ENCODE results near the gene EEF2KMT.
"Not testable (repeated sequence)": the region's sequence is repeated elsewhere in the genome, so short reads cannot be mapped to it uniquely, and the experiment has no call there.

The EEF2KMT gene, protein sequence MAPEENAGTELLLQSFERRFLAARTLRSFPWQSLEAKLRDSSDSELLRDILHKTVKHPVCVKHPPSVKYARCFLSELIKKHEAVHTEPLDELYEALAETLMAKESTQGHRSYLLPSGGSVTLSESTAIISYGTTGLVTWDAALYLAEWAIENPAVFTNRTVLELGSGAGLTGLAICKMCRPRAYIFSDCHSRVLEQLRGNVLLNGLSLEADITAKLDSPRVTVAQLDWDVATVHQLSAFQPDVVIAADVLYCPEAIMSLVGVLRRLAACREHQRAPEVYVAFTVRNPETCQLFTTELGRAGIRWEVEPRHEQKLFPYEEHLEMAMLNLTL

GRCh38 chr16:5097470-5098220 lies at the start of gene EEF2KMT:
EEF2KMT (minus strand) TSS chr16:5097795; CDS start chr16:5097739, 56 bp downstream.
- in situ Hi-C loops (cut with HindIII; ENCODE audit: low pct_ligation_motif_present, low sequenced_read_pairs); H3K27me3 ChIP-seq (replicated peaks); H3K36me3 ChIP-seq (replicated peaks): not testable (repeated sequence)
- DNase-seq = peak; percentile 100
- Histone ChIP-seq H3K27ac (peak within 1 kb of the TSS; percentile 58), H3K4me3 (ENCODE audit: low read depth, low read length) (peak within 1 kb of the TSS; percentile 69)

GRCh38 chr16:5144621-5144956 lies 47.0 kb upstream of the EEF2KMT start:
- in situ Hi-C loops (cut with HindIII; ENCODE audit: low pct_ligation_motif_present, low sequenced_read_pairs); H3K27me3 ChIP-seq (replicated peaks); H3K4me3 ChIP-seq (ENCODE audit: low read depth, low read length); H3K27ac ChIP-seq; DNase-seq; H3K36me3 ChIP-seq (replicated peaks): not testable (repeated sequence)

DNA sequence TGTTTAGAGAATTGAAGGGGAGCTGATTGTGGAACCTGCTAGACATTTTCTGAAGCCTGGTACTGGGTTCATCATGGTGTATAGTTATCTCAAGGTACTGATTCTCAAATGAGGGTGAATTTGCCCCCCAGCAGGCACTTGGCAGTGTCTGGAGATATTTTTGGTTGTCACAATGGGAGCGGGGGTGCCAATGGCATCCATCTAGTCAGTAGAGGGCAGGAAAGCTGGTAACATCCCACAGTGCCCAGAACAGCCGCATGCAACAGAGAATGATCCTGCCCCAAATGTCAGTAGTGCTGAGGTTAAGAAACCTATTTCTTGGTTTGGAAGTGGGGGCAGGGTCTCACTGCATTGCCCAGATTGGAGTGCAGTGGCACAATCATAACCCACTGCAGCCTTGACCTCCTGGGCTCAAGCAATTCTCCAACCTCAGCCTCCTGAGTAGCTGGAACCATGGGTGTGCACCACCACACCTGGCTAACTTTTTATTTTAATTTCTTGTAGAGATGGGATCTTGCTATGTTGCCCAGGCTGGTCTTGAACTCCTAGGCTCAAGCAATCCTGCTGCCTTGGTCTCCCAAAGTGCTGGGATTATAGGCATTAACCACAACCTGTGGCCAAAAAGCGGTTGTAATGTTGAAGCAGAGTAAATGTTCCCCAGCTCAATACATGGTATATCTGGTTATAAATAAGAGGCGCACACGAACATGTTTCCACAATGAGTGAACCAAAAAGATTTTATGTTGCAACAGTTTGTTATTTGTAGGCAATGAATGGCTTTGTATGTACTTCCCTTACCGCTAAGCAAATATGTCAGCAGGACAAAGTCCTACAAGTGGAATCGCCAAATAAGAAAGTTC lies 46.4 kb upstream of the EEF2KMT start:
- in situ Hi-C loops (cut with HindIII; ENCODE audit: low pct_ligation_motif_present, low sequenced_read_pairs) = no loop called here
- Histone ChIP-seq H3K27me3 (replicated peaks) (no peaks in the 10 kb centered on the region), H3K36me3 (replicated peaks) (no peaks in the 10 kb centered on the region), H3K4me3 (ENCODE audit: low read depth, low read length) (no peak overlapping the region), H3K27ac (no peak overlapping the region)
- no peak for TF ChIP-seq CTCF (IDR thresholded peaks at IDR 0.05; ENCODE audit: low read depth, low read length, missing control alignments)
- DNase-seq = no peak

DNA sequence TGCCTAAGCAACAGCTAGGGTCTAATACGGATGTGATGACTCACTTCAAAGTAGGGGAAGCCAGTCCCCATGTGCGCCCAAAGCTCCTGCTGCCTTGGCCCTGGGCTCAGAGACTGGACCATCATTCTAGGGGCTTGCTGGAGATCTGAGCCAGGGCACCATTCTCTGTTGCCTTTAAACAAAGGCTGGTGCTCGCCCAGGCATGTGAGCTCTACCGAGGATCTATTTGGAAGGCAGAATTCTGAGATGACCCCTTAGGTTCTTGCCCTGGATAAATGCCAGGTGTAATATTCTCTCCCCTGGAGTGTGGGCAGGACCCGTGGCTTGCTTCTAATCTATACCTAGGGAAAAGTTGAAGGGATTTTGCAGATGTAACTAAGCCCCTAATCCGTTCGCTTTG lies 42.6 kb upstream of the EEF2KMT start:
- H3K27me3 ChIP-seq (replicated peaks); H3K27ac ChIP-seq; DNase-seq; in situ Hi-C loops (cut with HindIII; ENCODE audit: low pct_ligation_motif_present, low sequenced_read_pairs); H3K4me3 ChIP-seq (ENCODE audit: low read depth, low read length); H3K36me3 ChIP-seq (replicated peaks): not testable (repeated sequence)

DNA sequence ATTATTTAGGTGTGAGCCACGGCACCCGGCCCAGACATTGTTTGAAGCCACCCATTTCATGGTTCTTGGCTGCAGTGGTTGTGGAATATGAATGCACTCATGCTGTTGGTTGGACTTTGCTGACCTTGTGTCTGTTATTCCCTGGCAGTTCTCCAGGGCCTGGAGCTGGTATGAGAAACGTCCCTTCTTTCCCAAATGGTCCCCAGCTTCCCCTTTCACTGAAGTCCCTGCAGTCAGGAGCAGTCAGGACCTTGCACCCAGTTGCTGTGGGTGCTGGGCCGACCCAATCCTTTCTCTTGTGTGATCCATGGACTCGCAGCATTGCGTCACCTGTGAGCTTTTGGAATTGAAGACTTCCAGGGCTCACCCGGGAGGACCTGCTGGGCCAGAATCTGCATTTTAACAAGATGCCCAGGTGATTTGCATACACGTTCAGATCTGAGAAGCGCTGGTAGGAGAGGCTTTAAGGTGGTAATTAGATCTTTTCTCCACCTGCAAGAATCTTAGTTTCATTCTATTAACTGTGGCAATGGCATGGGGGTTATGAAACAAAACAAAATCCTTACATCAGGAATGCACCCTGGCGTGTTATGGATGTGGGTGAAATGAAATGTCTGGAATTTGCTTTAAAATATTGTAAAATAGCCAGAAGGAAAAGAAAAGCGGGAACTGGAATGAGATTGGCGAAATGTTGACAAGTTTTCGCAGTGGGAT lies 37.3 kb upstream of the EEF2KMT start:
- DNase-seq; in situ Hi-C loops (cut with HindIII; ENCODE audit: low pct_ligation_motif_present, low sequenced_read_pairs); H3K36me3 ChIP-seq (replicated peaks); H3K27ac ChIP-seq; H3K27me3 ChIP-seq (replicated peaks); H3K4me3 ChIP-seq (ENCODE audit: low read depth, low read length): not testable (repeated sequence)

GRCh38 chr16:5132915-5133600 lies 35.5 kb upstream of the EEF2KMT start:
- H3K4me3 ChIP-seq (ENCODE audit: low read depth, low read length); H3K27me3 ChIP-seq (replicated peaks); H3K36me3 ChIP-seq (replicated peaks); H3K27ac ChIP-seq; in situ Hi-C loops (cut with HindIII; ENCODE audit: low pct_ligation_motif_present, low sequenced_read_pairs); DNase-seq: not testable (repeated sequence)

- DNase-seq; in situ Hi-C loops (cut with HindIII; ENCODE audit: low pct_ligation_motif_present, low sequenced_read_pairs); H3K27me3 ChIP-seq (replicated peaks): not testable (repeated sequence)
These were observed 33.9 kb upstream of the EEF2KMT start for GRCh38 chr16:5131467-5132004.

GRCh38 chr16:5117300-5118087 lies 19.9 kb upstream of the EEF2KMT start:
- in situ Hi-C loops (cut with HindIII; ENCODE audit: low pct_ligation_motif_present, low sequenced_read_pairs); H3K27me3 ChIP-seq (replicated peaks); H3K4me3 ChIP-seq (ENCODE audit: low read depth, low read length); H3K36me3 ChIP-seq (replicated peaks); H3K27ac ChIP-seq: not testable (repeated sequence)
- DNase-seq = peak; percentile 6

More at GRCh38 chr16:5131467-5132004, 33.9 kb upstream of the EEF2KMT start:
- H3K36me3 ChIP-seq (replicated peaks); H3K27ac ChIP-seq; H3K4me3 ChIP-seq (ENCODE audit: low read depth, low read length): not testable (repeated sequence)

DNA sequence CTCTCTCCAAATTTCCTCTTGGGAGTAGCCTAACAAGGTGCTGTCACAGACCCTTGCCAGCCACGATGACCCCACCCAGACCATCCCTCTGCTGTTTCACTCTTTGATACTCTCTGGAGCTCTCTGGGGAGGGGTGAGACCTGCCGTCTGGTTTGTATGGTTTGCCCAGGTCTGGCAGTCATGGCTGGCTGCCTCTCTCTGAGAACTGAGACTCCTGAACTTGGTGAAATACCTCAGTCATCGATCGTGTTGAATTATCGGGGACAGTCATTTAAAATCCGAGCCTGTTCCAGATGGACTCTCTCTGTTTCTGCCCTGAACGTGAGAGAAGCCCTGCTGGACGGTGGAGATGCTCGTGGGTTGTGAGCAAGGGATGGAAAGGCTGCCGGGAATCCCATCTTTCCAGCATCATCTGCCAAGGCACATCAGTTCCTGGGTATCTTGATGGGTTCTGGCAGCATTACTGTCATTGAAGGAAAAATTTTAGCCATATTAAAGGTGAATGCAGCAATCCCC lies 19.2 kb upstream of the EEF2KMT start:
- not testable (repeated sequence) for H3K27ac ChIP-seq

DNA sequence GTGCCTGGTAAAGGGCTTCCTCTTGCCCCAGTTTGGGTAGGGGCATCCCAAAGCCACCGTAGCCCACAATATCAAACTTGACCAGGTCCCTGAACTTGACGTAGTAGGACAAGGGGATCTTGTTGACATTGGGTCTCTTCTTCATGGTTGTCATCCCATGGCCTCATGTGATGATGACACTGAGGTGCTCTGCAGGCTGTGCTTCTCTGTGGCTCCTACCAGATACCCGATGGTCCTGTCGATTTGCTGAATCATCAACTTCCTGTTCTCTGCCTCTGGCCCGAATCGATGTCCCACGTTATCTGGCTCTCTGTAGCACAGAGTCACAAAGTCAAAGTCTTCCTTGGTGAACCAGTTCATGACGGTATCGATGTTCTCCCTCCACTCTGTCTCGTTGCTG lies 13.3 kb upstream of the EEF2KMT start:
- H3K27ac ChIP-seq; DNase-seq; H3K4me3 ChIP-seq (ENCODE audit: low read depth, low read length); H3K27me3 ChIP-seq (replicated peaks); in situ Hi-C loops (cut with HindIII; ENCODE audit: low pct_ligation_motif_present, low sequenced_read_pairs); H3K36me3 ChIP-seq (replicated peaks): not testable (repeated sequence)

More for the DNA sequence above, 19.2 kb upstream of the EEF2KMT start:
- H3K36me3 ChIP-seq (replicated peaks); DNase-seq; H3K27me3 ChIP-seq (replicated peaks); in situ Hi-C loops (cut with HindIII; ENCODE audit: low pct_ligation_motif_present, low sequenced_read_pairs); H3K4me3 ChIP-seq (ENCODE audit: low read depth, low read length): not testable (repeated sequence)

Measured in brain microvascular endothelial cell (primary cell).